Tibial nerve (tissue), 4 donors: ENCODE results near the gene NOXO1.

Experiments
- EP300 ChIP-seq, 2 donors: sonication (generic); formaldehyde crosslinking; IDR thresholded peaks; one replicate each; pipeline ENCODE4 v1.6.1; 2017; ENCODE audit warnings: antibody characterized with exemption in 2 of 2, mild to moderate bottlenecking in 1 of 2
- POLR2A ChIP-seq, 2 donors: fragments of 450-650 bp; IDR thresholded peaks; one replicate each; pipeline ENCODE4 v1.6.1; 2017; ENCODE audit warnings: antibody characterized with exemption in 2 of 2, mild to moderate bottlenecking in 2 of 2, moderate library complexity in 2 of 2
- TF ChIP-seq, protein P1 (sequence below), 5 experiments: fragments of 200-600 bp in 3 of 5; fragments of 450-650 bp in 2 of 5; sonication (generic) in 3 of 5; IDR thresholded peaks; one replicate each; pipeline ENCODE4 v1.5.1; 2016 to 2019; ENCODE audit warnings: antibody characterized with exemption in 5 of 5, mild to moderate bottlenecking in 3 of 5, moderate library complexity in 2 of 5

DNA sequence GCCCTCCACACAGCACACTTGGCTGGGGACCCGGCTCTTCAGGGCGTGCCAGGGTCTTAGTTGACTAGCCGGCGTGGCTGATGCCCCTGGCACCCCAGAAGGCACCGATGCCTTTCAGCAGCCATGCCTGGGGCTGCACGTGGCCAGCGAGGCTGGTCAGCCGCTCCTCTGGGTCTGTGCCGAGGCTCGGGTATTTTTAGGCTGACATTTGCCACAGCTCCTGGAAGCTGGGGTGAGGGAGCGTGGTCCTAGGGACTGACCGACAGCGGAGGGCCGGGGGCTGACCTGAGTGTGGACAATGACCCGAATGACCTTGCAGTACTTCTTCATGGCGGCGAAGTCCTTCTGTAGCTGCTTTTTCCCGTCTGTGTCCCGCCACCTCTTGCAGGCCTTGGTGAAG lies 30.7 kb downstream of the NOXO1 start:
- no peak for TF ChIP-seq POLR2A (IDR thresholded peaks at IDR 0.05)
- TF ChIP-seq EP300 (IDR thresholded peaks at IDR 0.05): no peak
- TF ChIP-seq, protein P1, sequence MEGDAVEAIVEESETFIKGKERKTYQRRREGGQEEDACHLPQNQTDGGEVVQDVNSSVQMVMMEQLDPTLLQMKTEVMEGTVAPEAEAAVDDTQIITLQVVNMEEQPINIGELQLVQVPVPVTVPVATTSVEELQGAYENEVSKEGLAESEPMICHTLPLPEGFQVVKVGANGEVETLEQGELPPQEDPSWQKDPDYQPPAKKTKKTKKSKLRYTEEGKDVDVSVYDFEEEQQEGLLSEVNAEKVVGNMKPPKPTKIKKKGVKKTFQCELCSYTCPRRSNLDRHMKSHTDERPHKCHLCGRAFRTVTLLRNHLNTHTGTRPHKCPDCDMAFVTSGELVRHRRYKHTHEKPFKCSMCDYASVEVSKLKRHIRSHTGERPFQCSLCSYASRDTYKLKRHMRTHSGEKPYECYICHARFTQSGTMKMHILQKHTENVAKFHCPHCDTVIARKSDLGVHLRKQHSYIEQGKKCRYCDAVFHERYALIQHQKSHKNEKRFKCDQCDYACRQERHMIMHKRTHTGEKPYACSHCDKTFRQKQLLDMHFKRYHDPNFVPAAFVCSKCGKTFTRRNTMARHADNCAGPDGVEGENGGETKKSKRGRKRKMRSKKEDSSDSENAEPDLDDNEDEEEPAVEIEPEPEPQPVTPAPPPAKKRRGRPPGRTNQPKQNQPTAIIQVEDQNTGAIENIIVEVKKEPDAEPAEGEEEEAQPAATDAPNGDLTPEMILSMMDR (IDR thresholded peaks at IDR 0.05): no peak
